HEK293T (cell line): Measurements from ENCODE around the gene PPARGC1A.

Experiments
- ELF4 ChIP-seq: fragments of 450-650 bp; IDR thresholded peaks from 2 replicates; pipeline ENCODE4 v1.6.1; 2017; ENCODE audit warnings: antibody characterized with exemption
- FOXM1 ChIP-seq: fragments of 450-650 bp; IDR thresholded peaks from 2 replicates; pipeline ENCODE4 v1.6.1; 2017; ENCODE audit warnings: mild to moderate bottlenecking, borderline replicate concordance
- L3MBTL2 ChIP-seq: fragments of 450-650 bp; conservative IDR thresholded peaks from 2 replicates; pipeline ENCODE4 v1.6.1; 2016; ENCODE audit warnings: mild to moderate bottlenecking
- LEF1 ChIP-seq: fragments of 450-650 bp; IDR thresholded peaks from 2 replicates; pipeline ENCODE4 v1.6.1; 2017; ENCODE audit warnings: mild to moderate bottlenecking, borderline replicate concordance
- SUZ12 ChIP-seq: fragments of 450-650 bp; IDR thresholded peaks from 2 replicates; pipeline ENCODE4 v1.6.1; 2016; ENCODE audit warnings: mild to moderate bottlenecking
- TARDBP ChIP-seq: fragments of 450-650 bp; IDR thresholded peaks from 2 replicates; pipeline ENCODE4 v1.6.1; 2016

DNA sequence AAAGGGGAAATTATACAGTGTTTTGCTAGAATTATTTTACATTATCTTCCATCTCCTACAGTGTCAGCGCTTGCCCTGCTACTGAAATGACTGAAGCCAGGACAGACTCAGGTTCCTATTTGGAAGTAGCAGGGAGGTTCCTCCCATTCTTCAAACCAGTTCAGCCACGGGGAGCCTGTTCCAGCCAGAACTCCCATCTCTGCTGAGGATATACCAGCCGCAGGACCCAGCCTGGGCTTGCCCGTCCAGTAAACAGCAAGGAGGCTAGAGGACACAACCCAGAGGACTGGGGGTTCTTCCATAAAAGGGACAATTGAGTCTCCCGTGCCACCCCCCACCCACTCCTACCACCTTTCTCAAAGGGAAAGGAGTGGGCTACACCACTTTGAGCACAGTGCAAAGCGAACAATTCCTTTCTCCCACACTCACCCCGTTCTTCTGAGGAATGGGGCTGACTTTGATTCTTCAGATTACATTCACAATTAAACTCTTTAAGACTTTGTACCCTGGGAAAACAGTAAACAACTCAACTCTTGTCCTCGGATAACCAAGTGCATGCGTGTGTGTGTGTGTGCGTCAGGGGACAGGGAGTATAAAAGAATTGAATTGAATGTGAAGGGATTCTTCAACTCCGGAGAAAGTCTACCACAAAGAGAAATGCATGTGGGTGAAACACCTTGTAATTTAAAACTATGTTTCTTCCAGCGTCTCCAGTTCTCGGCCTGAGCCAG lies 31.0 kb upstream of the PPARGC1A start:
- no peak for TF ChIP-seq L3MBTL2
- no peak for TF ChIP-seq LEF1
- TF ChIP-seq TARDBP, result no peak
- TF ChIP-seq FOXM1, result no peak
- no peak for TF ChIP-seq SUZ12
- TF ChIP-seq ELF4, result no peak
